Hematopoietic multipotent progenitor cell treated with erythropoietin and hydrocortisone succinate and interleukin-3 and kit ligand, for 17 days (in vitro differentiated cells): ENCODE measurements around the gene ZNF490.
A peak's percentile ranks its signal among the peaks of the same experiment; 100 is the strongest.
"Not testable (repeated sequence)": the region's sequence is repeated elsewhere in the genome, so short reads cannot be mapped to it uniquely, and the experiment has no call there.

ENCODE experiments used
- DNase-seq: peaks from one replicate; pipeline ENCODE4 v3.0.0-alpha.2; 2015; ENCODE audit warnings: low spot score

Gene ZNF490

GRCh38 chr19:12610540-12611360 is at the start of gene ZNF490, which contains the start of gene ZNF791:
Gene ZNF490 (minus strand): TSS chr19:12610813. CDS start chr19:12610680, 133 bp downstream.
Gene ZNF791 (plus strand): TSS chr19:12610920. CDS start chr19:12611080, 160 bp downstream.
- peak; percentile 94 for DNase-seq

DNA sequence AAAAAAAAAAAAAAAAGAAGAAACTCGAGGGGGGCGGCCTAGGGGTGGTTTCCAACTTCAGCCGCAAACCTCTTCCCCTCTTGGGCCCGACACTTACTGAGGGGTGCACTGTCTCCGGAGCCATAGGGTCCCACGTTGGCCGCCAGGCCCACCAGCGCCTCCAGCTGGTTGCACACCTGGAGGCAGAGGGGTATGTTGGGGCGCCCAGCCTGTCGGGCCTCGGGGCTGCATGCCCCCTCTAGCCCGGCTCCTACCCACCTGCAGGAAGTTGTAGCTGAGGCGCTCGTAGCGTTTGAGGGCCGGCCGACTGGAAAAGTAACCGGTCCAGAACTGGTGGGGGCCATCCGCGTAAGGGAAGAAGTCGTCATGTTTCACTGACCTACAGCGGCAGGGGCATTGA is 47.4 kb upstream of the ZNF490 start:
- DNase-seq = no peak

DNA sequence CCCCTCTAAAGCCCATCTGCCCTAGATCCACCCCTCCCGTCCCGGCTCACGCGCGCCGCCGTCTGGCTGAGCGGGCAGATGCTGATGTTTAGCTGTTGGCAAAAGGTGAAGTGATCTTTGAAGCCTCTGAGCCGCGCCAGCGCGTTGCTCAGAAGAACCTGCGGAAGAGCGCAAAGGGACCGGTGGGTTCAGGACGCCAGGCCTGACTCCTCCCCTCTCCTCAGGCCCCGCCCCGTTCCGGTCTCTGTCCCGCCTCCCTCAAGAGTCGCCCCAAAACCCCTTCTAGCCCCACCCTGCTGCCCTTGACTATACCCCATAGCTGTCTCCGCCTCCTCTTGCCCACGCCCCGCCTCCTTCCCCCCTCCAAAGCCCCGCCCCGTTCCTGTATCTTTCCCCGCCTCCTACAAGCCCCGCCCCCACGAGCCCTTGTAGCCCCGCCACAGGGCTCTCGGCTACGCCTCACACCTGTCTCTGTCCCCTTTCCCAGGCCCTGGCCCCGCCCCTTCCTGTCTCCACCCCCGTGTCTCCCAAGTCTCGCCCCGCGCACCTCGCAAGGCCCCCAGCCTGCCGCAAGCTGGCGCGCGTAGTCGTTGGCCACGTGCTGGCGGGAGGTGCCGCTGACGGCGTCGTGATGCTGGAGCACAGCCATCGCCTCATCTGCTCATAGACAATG is 46.4 kb upstream of the ZNF490 start:
- DNase-seq = no peak

DNA sequence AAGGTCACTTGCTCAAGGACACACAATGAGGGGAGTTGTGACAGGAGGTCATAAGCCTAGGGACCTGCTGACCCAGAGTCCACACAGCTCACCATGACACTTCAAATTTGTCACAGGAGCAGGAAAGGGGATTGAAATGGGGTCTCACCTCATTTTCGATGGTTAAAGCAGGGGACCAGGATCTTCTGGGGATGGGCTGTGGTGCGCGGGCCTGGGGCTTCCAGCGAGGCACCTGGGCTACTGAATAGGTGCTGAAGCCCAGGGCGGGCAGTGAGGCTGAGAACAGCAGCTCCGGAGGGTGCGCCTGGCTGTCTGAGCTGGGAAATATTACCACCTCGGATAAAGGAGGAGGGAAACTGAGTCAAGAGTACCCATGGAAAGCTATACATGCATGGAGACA is 44.9 kb upstream of the ZNF490 start:
- DNase-seq = no peak

- no peak for DNase-seq
Measured at GRCh38 chr19:12652219-12652618, 41.6 kb upstream of the ZNF490 start.

- DNase-seq = no peak
Measured at GRCh38 chr19:12649941-12650340, 39.3 kb upstream of the ZNF490 start.

- DNase-seq = no peak
Measured at GRCh38 chr19:12648088-12648487, 37.5 kb upstream of the ZNF490 start.

DNA sequence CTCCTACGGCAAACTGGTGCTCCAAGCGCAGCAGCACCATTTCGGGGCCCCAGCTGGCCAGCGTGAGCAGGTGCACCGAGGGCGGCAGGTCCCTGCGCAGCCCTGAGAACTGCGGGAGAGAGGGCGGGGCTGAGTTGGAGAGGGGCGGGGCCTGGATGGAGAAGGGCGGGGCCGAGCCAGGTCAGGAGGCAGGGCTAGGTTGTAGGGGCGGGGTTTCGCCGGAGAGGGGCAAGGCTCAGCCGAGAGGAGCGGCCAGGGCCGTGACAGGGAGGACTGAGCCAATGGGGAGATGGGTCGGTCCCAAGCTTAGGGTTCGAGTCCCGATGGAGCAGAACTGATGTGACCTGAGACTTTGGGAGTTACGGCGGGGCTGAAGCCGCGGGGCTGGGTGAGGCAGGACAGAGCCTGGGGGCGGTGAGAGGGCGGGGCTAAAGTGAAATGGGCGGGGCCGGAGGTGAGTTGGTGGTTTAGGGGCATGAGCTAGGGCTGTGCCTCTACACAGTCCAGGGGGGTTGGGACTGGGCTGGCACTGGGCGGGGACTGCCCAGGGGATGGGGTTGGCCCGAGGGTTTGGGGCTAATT is 37.0 kb upstream of the ZNF490 start:
- peak; percentile 33 for DNase-seq

- no peak for DNase-seq
Measured at GRCh38 chr19:12647047-12647446, 36.4 kb upstream of the ZNF490 start.

DNA sequence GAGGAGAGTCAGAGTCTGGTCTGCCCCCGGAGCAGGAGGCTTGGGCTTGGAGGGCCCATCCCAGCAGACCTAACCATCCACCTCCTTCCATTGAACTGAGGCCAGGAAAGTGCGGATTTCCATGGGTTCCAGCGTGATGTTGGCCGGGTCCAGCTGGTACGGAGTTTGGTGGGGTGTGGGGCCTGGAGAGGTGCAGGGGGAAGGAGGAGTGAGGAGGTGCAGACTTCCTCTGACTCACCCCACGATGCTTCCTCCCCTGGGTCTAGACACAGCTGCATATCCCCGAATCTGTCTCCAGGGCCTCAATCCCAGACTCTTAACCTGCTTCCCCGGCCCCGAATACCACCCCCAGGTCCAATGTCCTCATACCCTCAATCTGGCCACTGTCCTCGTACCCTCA is 35.9 kb upstream of the ZNF490 start:
- no peak for DNase-seq

- not testable (repeated sequence) for DNase-seq
Measured at GRCh38 chr19:12643716-12644115, 33.1 kb upstream of the ZNF490 start.

DNA sequence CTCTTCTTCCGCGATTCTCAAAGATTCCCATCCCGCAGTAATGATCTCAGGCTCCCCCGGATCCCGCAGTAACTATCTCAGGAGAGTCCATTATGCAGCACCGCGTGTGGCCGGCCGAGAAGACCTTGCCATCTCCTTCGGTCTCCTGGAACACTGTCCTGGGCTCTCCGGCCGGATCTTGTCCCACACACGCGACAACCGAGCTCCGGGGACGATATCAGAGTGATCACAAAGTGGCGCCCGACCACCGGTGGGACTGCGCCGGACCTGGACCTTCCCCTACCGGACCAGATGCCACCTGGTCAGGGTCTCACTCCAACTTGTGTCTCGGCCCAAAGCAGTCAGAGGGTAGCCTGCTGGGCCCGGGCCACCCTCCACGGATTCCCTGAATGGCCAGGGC is 31.9 kb upstream of the ZNF490 start:
- DNase-seq = no peak

DNA sequence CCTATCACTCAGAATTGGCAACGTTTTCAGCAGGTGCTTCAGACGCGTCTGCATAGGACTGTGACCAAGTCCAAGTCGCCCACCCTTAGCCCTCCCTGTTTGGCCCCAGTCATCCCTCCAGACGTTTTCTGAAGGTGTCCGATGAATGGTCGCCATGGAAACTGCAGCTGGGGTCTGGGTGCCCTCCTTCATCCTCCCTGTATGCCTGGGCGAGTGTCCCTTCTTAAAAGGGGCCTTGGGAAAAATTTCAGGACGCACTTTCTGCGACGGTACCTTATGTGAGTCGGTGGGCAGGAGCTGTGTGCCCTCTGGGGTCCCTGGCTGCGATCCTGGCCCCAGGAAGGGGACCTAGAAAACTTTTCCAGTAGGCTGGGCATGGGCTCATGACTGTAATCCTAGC is 30.8 kb upstream of the ZNF490 start:
- DNase-seq = no peak

DNA sequence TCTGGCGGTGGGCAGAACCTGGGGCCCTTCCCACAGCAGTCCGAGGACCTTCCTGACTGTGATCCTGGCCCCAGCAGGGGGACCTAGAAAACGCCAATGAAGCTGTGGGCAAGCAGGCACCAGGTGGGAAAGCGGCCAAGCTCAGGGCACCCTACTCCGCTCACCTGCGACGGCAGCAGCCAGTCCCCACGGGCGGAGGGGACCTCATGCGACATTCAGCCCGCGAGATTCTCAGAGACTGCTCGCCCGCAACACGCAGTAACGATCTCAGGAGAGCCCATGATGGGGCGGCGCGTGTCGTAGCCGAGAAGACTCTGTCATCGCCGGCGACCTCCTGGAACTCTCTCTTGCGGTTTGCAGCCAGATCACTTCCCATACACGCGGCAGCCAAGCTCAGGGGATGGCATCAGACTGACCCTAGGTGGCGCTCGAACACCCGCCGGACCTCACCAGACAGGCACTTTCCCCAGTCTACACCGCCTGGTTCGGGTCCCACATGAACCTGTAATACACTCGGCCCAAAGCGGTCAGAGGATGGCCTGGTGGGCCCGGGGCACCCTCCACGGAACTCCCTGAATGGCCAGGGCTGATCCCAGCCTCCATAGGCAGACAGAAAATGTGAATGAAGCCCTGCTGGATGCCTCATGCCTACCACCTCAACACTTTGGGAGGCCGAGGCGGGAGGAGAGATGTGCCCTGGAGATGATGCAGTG is 29.4 kb upstream of the ZNF490 start:
- DNase-seq = peak; percentile 64

- no peak for DNase-seq
Measured at GRCh38 chr19:12638611-12639182, 28.1 kb upstream of the ZNF490 start.

DNA sequence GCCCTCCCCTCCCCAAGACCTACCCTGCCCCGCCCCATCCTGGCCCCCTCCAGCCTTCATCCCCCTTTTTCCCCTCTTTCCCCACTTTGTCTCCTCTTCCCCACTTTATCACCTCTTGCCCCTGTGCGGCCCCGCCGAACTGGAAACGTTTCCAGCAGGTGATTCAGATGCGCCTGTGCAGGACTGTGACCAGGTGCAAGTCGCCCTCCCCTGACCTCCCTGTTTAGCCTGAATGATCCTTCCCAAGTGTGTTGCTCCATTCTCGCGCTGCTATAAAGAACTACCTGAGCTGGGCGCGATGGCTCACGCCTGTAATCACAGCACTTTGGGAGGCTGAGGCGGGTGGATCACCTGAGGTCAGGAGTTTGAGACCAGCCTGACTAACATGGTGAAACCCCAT is 26.0 kb upstream of the ZNF490 start:
- no peak for DNase-seq

GRCh38 chr19:12629215-12629614 is 18.6 kb upstream of the ZNF490 start:
- DNase-seq = no peak

DNA sequence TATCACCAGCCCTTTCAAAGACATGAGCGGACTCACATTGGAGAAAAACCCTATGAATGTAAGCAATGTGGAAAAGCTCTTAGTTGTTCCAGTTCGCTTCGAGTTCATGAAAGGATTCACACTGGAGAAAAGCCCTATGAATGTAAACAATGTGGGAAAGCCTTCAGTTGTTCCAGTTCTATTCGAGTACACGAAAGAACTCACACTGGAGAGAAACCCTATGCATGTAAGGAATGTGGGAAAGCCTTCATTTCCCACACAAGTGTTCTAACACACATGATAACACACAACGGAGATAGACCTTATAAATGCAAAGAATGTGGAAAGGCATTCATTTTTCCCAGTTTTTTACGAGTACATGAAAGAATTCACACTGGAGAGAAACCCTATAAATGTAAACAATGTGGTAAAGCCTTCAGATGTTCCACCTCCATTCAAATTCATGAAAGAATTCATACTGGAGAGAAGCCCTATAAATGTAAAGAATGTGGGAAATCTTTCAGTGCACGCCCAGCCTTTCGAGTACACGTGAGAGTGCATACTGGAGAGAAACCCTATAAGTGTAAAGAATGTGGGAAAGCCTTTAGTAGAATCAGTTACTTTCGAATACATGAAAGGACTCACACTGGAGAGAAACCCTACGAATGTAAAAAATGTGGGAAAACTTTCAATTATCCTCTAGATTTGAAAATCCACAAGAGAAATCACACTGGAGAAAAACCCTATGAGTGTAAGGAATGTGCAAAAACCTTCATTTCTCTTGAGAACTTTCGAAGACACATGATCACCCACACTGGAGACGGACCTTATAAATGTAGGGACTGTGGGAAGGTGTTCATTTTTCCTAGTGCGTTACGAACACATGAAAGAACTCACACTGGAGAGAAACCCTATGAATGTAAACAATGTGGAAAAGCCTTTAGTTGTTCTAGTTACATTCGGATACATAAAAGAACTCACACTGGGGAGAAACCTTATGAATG is 17.7 kb upstream of the ZNF490 start:
- no peak for DNase-seq

GRCh38 chr19:12626958-12627357 is 16.3 kb upstream of the ZNF490 start:
- DNase-seq = no peak

DNA sequence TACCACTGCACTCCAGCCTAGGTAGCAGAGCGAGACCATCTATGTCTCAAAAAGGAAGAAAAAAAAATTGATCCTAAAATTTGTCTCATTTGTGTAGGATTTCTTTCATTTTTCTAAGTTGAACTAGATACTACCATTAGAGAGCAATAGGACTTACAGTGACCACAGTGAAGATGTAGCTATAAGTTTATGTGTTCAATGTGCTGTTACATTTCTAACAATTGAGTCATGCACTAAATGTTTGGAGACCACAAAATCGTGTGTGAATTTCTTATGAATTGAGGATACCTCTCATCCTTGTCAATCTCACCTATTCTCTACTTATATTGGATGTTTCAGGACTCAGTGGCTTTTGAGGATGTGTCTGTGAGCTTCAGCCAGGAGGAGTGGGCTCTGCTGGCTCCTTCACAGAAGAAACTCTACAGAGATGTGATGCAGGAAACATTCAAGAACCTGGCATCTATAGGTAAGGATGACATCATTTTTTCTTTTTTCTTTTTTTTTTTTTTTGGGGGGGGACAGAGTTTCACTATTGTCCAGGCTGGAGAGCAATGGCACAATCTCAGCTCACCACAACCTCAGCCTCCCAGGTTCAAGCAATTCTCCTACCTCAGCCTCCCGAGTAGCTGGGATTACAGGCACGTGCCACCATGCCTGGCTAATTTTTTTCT is 12.9 kb upstream of the ZNF490 start:
- DNase-seq = no peak
